ENCODE data around the gene BCAS1.

DNA sequence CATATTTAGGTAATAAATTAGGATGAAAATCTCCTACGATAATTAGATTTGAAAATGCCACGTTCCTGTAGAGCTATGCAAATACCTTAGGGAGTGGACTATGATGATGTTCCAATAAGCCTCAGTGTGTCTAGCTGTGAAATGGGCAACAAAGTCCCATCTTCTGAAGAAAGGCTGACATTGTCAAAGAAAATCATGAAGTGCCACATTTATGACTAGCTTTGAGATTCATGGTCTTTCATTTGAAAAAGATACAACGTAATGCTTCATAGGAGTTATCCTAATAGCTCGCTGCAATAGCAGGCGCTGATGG is 23.8 kb upstream of the BCAS1 start:
- TF ChIP-seq RCOR1 (conservative IDR thresholded peaks at IDR 0.05; ENCODE audit: low read depth, low read length) (no peak), POLR2A (IDR thresholded peaks at IDR 0.05; ENCODE audit: low read depth, low read length) (no peak), PAX8 (IDR thresholded peaks at IDR 0.05) (no peak)
- TF ChIP-seq, protein P1, sequence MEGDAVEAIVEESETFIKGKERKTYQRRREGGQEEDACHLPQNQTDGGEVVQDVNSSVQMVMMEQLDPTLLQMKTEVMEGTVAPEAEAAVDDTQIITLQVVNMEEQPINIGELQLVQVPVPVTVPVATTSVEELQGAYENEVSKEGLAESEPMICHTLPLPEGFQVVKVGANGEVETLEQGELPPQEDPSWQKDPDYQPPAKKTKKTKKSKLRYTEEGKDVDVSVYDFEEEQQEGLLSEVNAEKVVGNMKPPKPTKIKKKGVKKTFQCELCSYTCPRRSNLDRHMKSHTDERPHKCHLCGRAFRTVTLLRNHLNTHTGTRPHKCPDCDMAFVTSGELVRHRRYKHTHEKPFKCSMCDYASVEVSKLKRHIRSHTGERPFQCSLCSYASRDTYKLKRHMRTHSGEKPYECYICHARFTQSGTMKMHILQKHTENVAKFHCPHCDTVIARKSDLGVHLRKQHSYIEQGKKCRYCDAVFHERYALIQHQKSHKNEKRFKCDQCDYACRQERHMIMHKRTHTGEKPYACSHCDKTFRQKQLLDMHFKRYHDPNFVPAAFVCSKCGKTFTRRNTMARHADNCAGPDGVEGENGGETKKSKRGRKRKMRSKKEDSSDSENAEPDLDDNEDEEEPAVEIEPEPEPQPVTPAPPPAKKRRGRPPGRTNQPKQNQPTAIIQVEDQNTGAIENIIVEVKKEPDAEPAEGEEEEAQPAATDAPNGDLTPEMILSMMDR (IDR thresholded peaks at IDR 0.05 in 2 of 3, conservative IDR thresholded peaks at IDR 0.05 in 1 of 3; ENCODE audit: control insufficient read depth in 2 of 3, extremely low read depth in 1 of 3, insufficient read depth in 1 of 3, low read depth in 3 of 3, low read length in 3 of 3): no peak
